RWPE2 (cell line): ENCODE data around the gene PINK1.
A peak's percentile ranks its signal among the peaks of the same experiment; 100 is the strongest.

Experiments used
- ATAC-seq: fragments of 200-7000 bp; cut with Tn5 transposase; 3 replicates; pipeline ENCODE4 v1.9.1; 2021; ENCODE audit warnings: low read depth
- DNase-seq: peaks from one replicate; pipeline ENCODE4 v3.0.0-alpha.2; 2020; ENCODE audit warnings: low spot score
- H3K27ac ChIP-seq: fragments of 450-650 bp; 2 replicates; pipeline ENCODE4 v1.5.1; 2017; ENCODE audit warnings: mild to moderate bottlenecking; ENCODE audit not compliant: poor library complexity, severe bottlenecking
- H3K27me3 ChIP-seq: fragments of 250-450 bp; sonication (Bioruptor Pico); 2 replicates; pipeline ENCODE4 v1.5.1; 2021; ENCODE audit warnings: mild to moderate bottlenecking, moderate library complexity; ENCODE audit not compliant: insufficient read depth, poor library complexity, severe bottlenecking
- H3K36me3 ChIP-seq: fragments of 250-450 bp; sonication (Bioruptor Pico); 2 replicates; pipeline ENCODE4 v1.5.1; 2020; ENCODE audit warnings: low read depth, mild to moderate bottlenecking, moderate library complexity
- H3K4me1 ChIP-seq: fragments of 250-450 bp; sonication (Bioruptor Pico); 2 replicates; pipeline ENCODE4 v1.5.1; 2021; ENCODE audit warnings: mild to moderate bottlenecking, moderate library complexity; ENCODE audit not compliant: insufficient read depth, poor library complexity, severe bottlenecking
- H3K4me3 ChIP-seq: fragments of 250-450 bp; sonication (Bioruptor Pico); 2 replicates; pipeline ENCODE4 v1.5.1; 2021; ENCODE audit warnings: mild to moderate bottlenecking, moderate library complexity; ENCODE audit not compliant: severe bottlenecking
- H3K9me3 ChIP-seq: fragments of 250-450 bp; sonication (Bioruptor Pico); 2 replicates; pipeline ENCODE4 v1.5.1; 2021; ENCODE audit warnings: mild to moderate bottlenecking, moderate library complexity; ENCODE audit not compliant: severe bottlenecking
- TF ChIP-seq, protein P1 (sequence below): fragments of 450-650 bp; IDR thresholded peaks from one replicate; pipeline ENCODE4 v1.5.1; 2017; ENCODE audit warnings: mild to moderate bottlenecking, moderate library complexity; ENCODE audit not compliant: poor library complexity, severe bottlenecking

Gene PINK1

DNA sequence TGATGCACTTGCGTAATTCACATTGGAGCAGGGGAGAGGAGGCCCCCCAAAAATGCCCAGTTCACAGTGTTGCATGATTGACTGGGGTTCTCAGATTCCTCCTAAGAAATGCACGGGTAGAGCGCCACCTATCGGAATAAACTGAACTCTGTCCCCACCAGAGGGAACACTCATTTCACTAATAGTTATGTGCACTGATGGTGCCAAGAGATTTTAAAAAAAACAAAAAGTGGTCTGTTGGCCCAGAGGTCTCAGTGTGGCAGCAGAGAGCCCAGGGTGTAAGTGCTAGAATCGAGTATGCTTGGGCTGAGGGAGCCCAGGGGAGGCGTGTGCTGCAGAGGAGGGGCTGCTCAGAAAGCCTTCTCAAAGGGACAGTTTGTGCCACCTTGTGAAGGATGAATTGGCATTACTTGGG lies 6.9 kb downstream of the PINK1 start:
- ATAC-seq (peak; percentile 60; the same call in 2 of the 3 replicates), DNase-seq (no peak)
- no peaks in the 10 kb centered on the region for H3K27me3 ChIP-seq
- no peak overlapping the region for H3K27ac ChIP-seq
- TF ChIP-seq, protein P1, sequence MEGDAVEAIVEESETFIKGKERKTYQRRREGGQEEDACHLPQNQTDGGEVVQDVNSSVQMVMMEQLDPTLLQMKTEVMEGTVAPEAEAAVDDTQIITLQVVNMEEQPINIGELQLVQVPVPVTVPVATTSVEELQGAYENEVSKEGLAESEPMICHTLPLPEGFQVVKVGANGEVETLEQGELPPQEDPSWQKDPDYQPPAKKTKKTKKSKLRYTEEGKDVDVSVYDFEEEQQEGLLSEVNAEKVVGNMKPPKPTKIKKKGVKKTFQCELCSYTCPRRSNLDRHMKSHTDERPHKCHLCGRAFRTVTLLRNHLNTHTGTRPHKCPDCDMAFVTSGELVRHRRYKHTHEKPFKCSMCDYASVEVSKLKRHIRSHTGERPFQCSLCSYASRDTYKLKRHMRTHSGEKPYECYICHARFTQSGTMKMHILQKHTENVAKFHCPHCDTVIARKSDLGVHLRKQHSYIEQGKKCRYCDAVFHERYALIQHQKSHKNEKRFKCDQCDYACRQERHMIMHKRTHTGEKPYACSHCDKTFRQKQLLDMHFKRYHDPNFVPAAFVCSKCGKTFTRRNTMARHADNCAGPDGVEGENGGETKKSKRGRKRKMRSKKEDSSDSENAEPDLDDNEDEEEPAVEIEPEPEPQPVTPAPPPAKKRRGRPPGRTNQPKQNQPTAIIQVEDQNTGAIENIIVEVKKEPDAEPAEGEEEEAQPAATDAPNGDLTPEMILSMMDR = peak; percentile 88
- no peaks in the 10 kb centered on the region for H3K9me3 ChIP-seq
- H3K4me3 ChIP-seq = no peak overlapping the region
- peaks cover 8% of the 10 kb centered on the region; the same call in 1 of the 2 replicates for H3K36me3 ChIP-seq
- no peaks in the 10 kb centered on the region for H3K4me1 ChIP-seq

DNA sequence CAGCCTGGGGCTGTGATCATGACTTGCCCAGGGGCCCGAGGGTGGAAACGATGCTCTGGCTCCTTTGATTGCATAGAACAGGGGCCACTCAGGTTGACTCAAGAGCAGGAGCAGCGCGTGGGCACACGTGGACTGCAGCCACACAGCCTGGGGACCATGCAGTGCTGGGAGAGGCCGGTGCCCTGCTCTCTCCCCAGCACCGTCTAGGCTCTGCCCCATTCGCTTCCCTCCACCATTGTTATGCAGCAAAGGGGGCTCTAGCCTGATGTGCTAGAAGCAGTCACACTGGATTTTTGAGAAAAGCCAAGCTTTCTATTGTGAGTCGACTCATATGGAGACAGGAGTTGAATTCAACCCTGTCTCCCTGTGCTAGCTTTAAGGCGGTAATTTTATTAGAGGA lies 8.7 kb downstream of the PINK1 start:
- Histone ChIP-seq H3K27ac (no peak overlapping the region), H3K4me1 (no peaks in the 10 kb centered on the region), H3K27me3 (no peaks in the 10 kb centered on the region), H3K4me3 (no peak overlapping the region), H3K36me3 (peaks cover 8% of the 10 kb centered on the region; the same call in 1 of the 2 replicates), H3K9me3 (no peaks in the 10 kb centered on the region)
- TF ChIP-seq, protein P1 = no peak
- no peak for DNase-seq
- ATAC-seq = no peak

DNA sequence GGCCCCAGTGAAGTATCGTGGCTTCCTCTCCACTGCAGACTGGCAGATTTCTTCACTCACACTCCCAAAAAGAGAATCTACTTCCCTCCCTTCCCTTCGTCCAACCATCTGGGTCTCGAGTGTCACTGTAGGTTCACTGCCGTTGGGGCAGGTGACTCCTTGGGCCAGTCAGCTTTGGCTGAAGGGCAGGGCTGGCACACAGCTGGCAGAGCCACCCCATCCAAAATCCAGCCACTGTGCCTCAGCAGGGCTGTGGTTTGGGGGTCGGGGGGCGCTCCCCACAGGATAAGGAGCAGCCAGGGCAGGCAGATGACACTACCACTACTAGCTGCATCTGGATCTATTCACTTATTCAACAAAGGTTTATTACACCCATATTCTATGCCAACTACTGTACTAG lies 9.8 kb downstream of the PINK1 start:
- Histone ChIP-seq H3K4me3 (no peak overlapping the region), H3K9me3 (no peaks in the 10 kb centered on the region), H3K4me1 (no peaks in the 10 kb centered on the region), H3K36me3 (peaks cover 13% of the 10 kb centered on the region), H3K27me3 (no peaks in the 10 kb centered on the region), H3K27ac (no peak overlapping the region)
- TF ChIP-seq, protein P1 = no peak
- no peak for DNase-seq
- ATAC-seq = no peak

DNA sequence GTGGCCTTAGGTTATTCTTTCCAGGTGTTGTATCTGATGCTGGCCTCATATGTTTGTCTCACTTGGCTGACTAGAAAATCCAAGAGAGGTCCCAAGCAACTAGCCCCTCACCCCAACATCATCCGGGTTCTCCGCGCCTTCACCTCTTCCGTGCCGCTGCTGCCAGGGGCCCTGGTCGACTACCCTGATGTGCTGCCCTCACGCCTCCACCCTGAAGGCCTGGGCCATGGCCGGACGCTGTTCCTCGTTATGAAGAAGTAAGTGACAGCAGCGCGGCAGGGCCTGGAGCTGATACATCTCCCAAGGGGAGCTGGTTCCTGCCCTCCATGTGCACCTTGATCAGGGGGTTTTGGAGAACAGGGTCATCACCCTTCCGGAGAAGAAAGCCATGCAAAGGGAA lies 11.2 kb downstream of the PINK1 start:
- no peak overlapping the region for H3K27ac ChIP-seq
- H3K4me1 ChIP-seq = no peaks in the 10 kb centered on the region
- no peak for ATAC-seq
- H3K27me3 ChIP-seq = no peaks in the 10 kb centered on the region
- no peak overlapping the region for H3K4me3 ChIP-seq
- H3K36me3 ChIP-seq = peaks cover 18% of the 10 kb centered on the region
- DNase-seq = no peak
- TF ChIP-seq, protein P1 = no peak
- no peaks in the 10 kb centered on the region for H3K9me3 ChIP-seq

DNA sequence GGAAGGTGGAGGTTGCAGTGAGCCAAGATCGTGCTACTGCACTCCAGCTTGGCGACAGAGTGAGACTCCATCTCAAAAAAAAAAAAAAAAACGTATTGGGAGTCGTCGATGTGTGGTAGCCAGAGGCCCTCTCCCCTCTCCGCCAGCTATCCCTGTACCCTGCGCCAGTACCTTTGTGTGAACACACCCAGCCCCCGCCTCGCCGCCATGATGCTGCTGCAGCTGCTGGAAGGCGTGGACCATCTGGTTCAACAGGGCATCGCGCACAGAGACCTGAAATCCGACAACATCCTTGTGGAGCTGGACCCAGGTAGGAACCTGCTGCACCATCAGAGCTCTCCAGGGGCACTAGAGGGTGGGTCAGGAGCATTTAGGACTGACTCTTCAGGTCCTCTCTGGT lies 12.2 kb downstream of the PINK1 start:
- no peak overlapping the region for H3K27ac ChIP-seq
- no peak overlapping the region for H3K4me3 ChIP-seq
- TF ChIP-seq, protein P1 = no peak
- no peaks in the 10 kb centered on the region for H3K9me3 ChIP-seq
- H3K27me3 ChIP-seq = no peaks in the 10 kb centered on the region
- DNase-seq (no peak), ATAC-seq (no peak)
- H3K4me1 ChIP-seq = no peaks in the 10 kb centered on the region
- H3K36me3 ChIP-seq = peaks cover 20% of the 10 kb centered on the region
